Measurements from ENCODE around the gene PARP2. TPM values are rescaled to one million over a fixed set of nuclear protein-coding genes. Genes with fewer than 3 reads are reported as not detected.

Gene PARP2
- total RNA-seq, 4 donors from 2014 or later: 7.7 to 39.6 (median 14.2) TPM

GRCh38 chr14:20380681-20381080 is 37.2 kb downstream of the PARP2 start:
- peaks cover 0 to 20% (median 0%) of the 10 kb centered on the region in 4 donors for H3K4me1 ChIP-seq
- peaks cover 0 to 100% (median 0%) of the 10 kb centered on the region in 3 donors for H3K36me3 ChIP-seq
- H3K9me3 ChIP-seq: no peaks in the 10 kb centered on the region
- TF ChIP-seq, protein P1, sequence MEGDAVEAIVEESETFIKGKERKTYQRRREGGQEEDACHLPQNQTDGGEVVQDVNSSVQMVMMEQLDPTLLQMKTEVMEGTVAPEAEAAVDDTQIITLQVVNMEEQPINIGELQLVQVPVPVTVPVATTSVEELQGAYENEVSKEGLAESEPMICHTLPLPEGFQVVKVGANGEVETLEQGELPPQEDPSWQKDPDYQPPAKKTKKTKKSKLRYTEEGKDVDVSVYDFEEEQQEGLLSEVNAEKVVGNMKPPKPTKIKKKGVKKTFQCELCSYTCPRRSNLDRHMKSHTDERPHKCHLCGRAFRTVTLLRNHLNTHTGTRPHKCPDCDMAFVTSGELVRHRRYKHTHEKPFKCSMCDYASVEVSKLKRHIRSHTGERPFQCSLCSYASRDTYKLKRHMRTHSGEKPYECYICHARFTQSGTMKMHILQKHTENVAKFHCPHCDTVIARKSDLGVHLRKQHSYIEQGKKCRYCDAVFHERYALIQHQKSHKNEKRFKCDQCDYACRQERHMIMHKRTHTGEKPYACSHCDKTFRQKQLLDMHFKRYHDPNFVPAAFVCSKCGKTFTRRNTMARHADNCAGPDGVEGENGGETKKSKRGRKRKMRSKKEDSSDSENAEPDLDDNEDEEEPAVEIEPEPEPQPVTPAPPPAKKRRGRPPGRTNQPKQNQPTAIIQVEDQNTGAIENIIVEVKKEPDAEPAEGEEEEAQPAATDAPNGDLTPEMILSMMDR (IDR thresholded peaks at IDR 0.05): no peak
- TF ChIP-seq POLR2A (IDR thresholded peaks at IDR 0.05): no peak
- no peak overlapping the region for H3K27ac ChIP-seq
- no peaks in the 10 kb centered on the region for H3K27me3 ChIP-seq
- DNase-seq: no peak
- H3K4me3 ChIP-seq: no peak overlapping the region

GRCh38 chr14:20381341-20381740 is 37.9 kb downstream of the PARP2 start:
- no peak overlapping the region for H3K27ac ChIP-seq
- H3K27me3 ChIP-seq: no peaks in the 10 kb centered on the region
- no peak overlapping the region for H3K4me3 ChIP-seq
- DNase-seq: no peak
- no peaks in the 10 kb centered on the region for H3K9me3 ChIP-seq
- H3K36me3 ChIP-seq: peaks cover 0 to 100% (median 0%) of the 10 kb centered on the region in 3 donors
- TF ChIP-seq POLR2A (IDR thresholded peaks at IDR 0.05): no peak
- TF ChIP-seq, protein P1 (IDR thresholded peaks at IDR 0.05): no peak
- peaks cover 0 to 15% (median 0%) of the 10 kb centered on the region in 4 donors for H3K4me1 ChIP-seq

GRCh38 chr14:20382526-20382925 is 39.1 kb downstream of the PARP2 start:
- Histone ChIP-seq H3K9me3 (no peaks in the 10 kb centered on the region), H3K27me3 (no peaks in the 10 kb centered on the region), H3K4me3 (no peak overlapping the region), H3K4me1 (peaks cover 0 to 7% (median 0%) of the 10 kb centered on the region in 4 donors), H3K27ac (no peak overlapping the region), H3K36me3 (peaks cover 0 to 97% (median 0%) of the 10 kb centered on the region in 3 donors)
- TF ChIP-seq POLR2A (IDR thresholded peaks at IDR 0.05): no peak
- TF ChIP-seq, protein P1 (IDR thresholded peaks at IDR 0.05): no peak
- no peak for DNase-seq

DNA sequence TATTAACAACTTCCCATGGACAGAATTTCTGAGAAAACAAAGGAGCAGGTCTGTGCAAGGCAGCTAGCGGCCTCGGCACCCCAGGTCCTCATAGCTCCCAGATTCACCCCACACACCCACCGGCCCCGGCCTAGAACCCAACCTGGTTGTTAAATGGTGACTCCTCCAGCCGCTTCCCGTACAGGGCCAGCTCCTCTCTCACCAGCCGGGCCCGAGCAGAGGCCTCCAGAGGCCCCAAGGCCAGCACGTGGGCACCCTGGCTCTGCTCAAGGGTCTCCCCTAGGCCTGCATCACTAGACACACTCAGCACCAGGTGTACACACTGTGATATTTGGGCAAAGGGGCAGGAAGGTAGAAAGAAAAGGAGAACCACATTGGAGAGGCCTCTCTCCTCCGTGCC is 39.6 kb downstream of the PARP2 start:
- H3K36me3 ChIP-seq: peaks cover 0 to 97% (median 2%) of the 10 kb centered on the region in 3 donors
- no peak for DNase-seq

DNA sequence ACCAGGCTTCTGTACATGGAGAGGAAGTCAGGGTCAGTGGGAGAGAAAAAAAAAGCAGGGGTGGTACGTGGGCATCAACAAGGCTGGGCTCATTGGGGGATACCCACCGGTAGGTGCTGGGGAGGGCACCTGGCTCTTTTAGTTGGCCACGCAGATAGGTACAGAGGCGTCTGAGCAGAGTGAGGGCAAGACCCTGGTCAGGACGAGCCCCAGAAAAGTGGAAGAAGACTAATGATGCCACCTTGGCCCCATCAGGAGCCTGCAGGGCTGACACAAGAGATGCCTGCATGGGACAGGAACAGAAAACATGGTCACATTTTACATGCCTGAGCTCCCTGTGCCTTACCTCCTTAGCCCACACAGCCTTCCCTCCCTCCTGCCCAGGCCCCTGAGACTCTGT is 40.2 kb downstream of the PARP2 start:
- Histone ChIP-seq H3K27ac (no peak overlapping the region), H3K36me3 (peaks cover 0 to 97% (median 4%) of the 10 kb centered on the region in 3 donors), H3K9me3 (no peaks in the 10 kb centered on the region), H3K4me3 (no peak overlapping the region), H3K4me1 (no peaks in the 10 kb centered on the region), H3K27me3 (no peaks in the 10 kb centered on the region)
- DNase-seq: no peak
- TF ChIP-seq, protein P1 (IDR thresholded peaks at IDR 0.05): no peak
- no peak for TF ChIP-seq POLR2A (IDR thresholded peaks at IDR 0.05)

More for the DNA sequence above, 39.6 kb downstream of the PARP2 start:
- Histone ChIP-seq H3K9me3 (no peaks in the 10 kb centered on the region), H3K27ac (no peak overlapping the region), H3K27me3 (no peaks in the 10 kb centered on the region), H3K4me1 (peaks cover 0 to 2% (median 0%) of the 10 kb centered on the region in 4 donors), H3K4me3 (no peak overlapping the region)
- TF ChIP-seq, protein P1 (IDR thresholded peaks at IDR 0.05): no peak

DNA sequence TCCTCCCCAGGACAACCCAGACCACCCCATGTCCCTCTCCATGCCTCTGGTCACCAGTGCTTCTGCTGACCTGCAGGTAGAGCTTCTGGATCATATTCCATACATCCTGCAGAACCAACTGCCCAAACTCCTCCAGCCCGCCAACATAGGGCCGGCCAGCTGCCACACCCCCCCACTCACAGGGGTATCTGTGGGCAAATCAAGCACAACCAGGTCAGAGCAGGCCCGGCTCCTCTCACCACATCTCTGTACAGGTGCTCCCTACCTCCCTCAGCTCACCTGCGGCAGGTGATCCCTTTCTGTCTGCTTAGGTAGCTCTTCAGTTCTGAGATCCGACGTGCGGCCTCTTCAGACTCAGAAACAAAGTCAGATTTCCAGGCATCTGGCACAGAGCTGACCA is 40.9 kb downstream of the PARP2 start:
- TF ChIP-seq, protein P1 (IDR thresholded peaks at IDR 0.05): no peak
- TF ChIP-seq POLR2A (IDR thresholded peaks at IDR 0.05): no peak
- H3K36me3 ChIP-seq: peaks cover 0 to 97% (median 4%) of the 10 kb centered on the region in 3 donors
- no peaks in the 10 kb centered on the region for H3K4me1 ChIP-seq
- no peaks in the 10 kb centered on the region for H3K27me3 ChIP-seq
- no peak for DNase-seq
- no peak overlapping the region for H3K27ac ChIP-seq
- no peaks in the 10 kb centered on the region for H3K9me3 ChIP-seq
- no peak overlapping the region for H3K4me3 ChIP-seq
